Aorta (tissue), 5 donors: ENCODE data around the gene PHACTR1. TPM values are rescaled to one million over a fixed set of nuclear protein-coding genes. Genes with fewer than 3 reads are reported as not detected.

Experiments used
- ATAC-seq: fragments of 200-7000 bp; cut with Tn5 transposase; one replicate; pipeline ENCODE4 v1.9.1; 2022; ENCODE audit warnings: moderate library complexity; ENCODE audit not compliant: low FRiP score
- DNase-seq, 2 donors: peaks; one replicate each; pipeline ENCODE4 v3.0.0-alpha.2; 2020
- H3K27ac ChIP-seq, 2 donors: one replicate each; pipeline ENCODE4 v1.5.1; 2013; ENCODE audit warnings: low read length in 2 of 2, mild to moderate bottlenecking in 2 of 2, moderate library complexity in 2 of 2, control low read depth in 1 of 2, inconsistent platforms in 1 of 2, low read depth in 1 of 2
- H3K27me3 ChIP-seq, 2 donors: one replicate each; pipeline ENCODE4 v1.6.1; 2013; ENCODE audit warnings: control low read depth in 1 of 2, low read length in 1 of 2, mild to moderate bottlenecking in 1 of 2, moderate library complexity in 1 of 2; ENCODE audit not compliant: insufficient read depth in 2 of 2, control insufficient read depth in 1 of 2
- H3K36me3 ChIP-seq, 2 donors: one replicate each; pipeline ENCODE4 v1.6.1; 2013; ENCODE audit warnings: control low read depth in 1 of 2, low read length in 1 of 2, mild to moderate bottlenecking in 1 of 2; ENCODE audit not compliant: insufficient read depth in 2 of 2, control insufficient read depth in 1 of 2
- H3K4me1 ChIP-seq, 2 donors: one replicate each; pipeline ENCODE4 v1.6.1; 2013; ENCODE audit warnings: low read length in 2 of 2, control low read depth in 1 of 2, mild to moderate bottlenecking in 1 of 2, moderate library complexity in 1 of 2; ENCODE audit not compliant: insufficient read depth in 2 of 2, control insufficient read depth in 1 of 2
- H3K4me3 ChIP-seq, 2 donors: one replicate each; pipeline ENCODE4 v1.5.1; 2013; ENCODE audit warnings: low read length in 2 of 2, control low read depth in 1 of 2, mild to moderate bottlenecking in 1 of 2
- H3K9me3 ChIP-seq: one replicate; pipeline ENCODE4 v1.6.1; 2013; ENCODE audit warnings: mild to moderate bottlenecking, low read length; ENCODE audit not compliant: control insufficient read depth
- WGBS, 2 donors: extraction: QIAGEN DNeasy Blood & Tissue Kit; methylation state at CpG; one replicate each; pipeline ENCODE4 v1.1.7; 2013; 5-methylcytosine and 5-hydroxymethylcytosine counted together
- intact Hi-C, 2 donors: fragments of 100-400 bp; cut with DNase I; formaldehyde crosslinking; loops; one replicate each; pipeline versions ENCODE4 v1.14.2 to v1.15.0; 2022
- polyA plus RNA-seq, 2 donors: library from polyadenylated mRNA; stranded (reverse); fragments of 200-250 nt; gene quantifications; one replicate each; pipeline ENCODE4 v1.2.3, GENCODE V29; 2013
- total RNA-seq, 2 donors: library from RNA; stranded (reverse); fragmentation: NEBNext Ultra II Directional; extraction: Animal tissue kit (Norgen Biotek cat#: 25700); gene quantifications; one replicate each; pipeline ENCODE4 v1.2.1, GENCODE V29; 2021
- donor health status: healthy with polysubstance abuse.
- donor health status: Bipolar disorder and iron deficiency.
- donor health status: DM: no; HTN: no; CAD: no.
- donor health status: DM: no; HTN: no; CAD: no.
- donor health status: DM: yes; HTN: yes; CAD: no.

PHACTR1 gene
- total and polyA plus RNA-seq, 4 donors, result 3.2 to 89.4 (median 20.1) TPM

DNA sequence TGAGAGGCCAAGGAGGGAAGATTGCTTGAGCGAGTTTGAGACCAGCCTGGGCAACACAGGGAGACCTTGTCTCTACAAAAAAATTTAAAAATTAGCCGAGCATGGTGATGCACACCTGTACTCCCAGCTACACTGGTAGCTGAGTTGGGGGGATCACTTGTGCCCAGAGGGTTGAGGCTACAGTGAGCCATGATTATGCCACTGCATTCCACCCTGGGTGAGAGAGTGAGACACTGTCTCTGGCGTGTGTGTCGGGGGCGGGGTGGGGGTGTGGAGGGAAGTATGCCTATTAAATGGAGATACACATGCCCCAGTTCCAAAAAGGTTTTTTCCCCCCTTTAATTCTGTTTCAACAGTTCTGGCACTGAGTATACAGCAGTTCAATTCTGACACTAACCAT, 388.6 kb downstream of the PHACTR1 start:
- 92 to 93% methylated on average over 5 of the region's 5 CpGs for WGBS, 2 donors
- intact Hi-C loops, result no loop called here

DNA sequence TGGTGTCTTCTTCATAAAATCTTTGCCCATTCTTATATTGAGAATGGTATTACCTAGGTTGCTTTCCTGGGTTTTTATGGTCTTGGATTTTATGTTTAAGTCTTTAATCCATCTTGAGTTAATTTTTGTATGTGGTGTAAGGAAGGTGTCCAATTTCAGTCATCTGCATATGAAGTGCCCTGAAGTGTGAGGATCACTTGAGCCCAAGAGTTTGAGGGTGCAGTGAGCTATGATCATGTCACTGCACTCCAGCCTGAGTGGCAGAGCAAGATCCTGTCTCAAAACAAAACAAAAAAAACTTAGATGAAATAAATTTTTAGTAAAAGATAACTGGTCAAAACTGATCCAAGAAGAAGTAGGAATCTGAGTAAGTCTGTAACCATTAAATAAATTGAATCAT, 396.4 kb downstream of the PHACTR1 start:
- intact Hi-C loops, result no loop called here
- no peaks in the 10 kb centered on the region for H3K27me3 ChIP-seq
- ATAC-seq (no peak), DNase-seq (no peak)
- H3K9me3 ChIP-seq, result no peaks in the 10 kb centered on the region
- no peaks in the 10 kb centered on the region for H3K36me3 ChIP-seq
- no peak overlapping the region for H3K4me3 ChIP-seq
- H3K4me1 ChIP-seq, result peaks cover 4 to 10% of the 10 kb centered on the region in 2 donors
- H3K27ac ChIP-seq, result no peak overlapping the region

More for the DNA sequence above, 388.6 kb downstream of the PHACTR1 start:
- DNase-seq, result no peak
- Histone ChIP-seq H3K4me1 (peaks cover 2 to 12% of the 10 kb centered on the region in 2 donors), H3K4me3 (no peak overlapping the region), H3K36me3 (no peaks in the 10 kb centered on the region), H3K27me3 (no peaks in the 10 kb centered on the region), H3K27ac (no peak overlapping the region), H3K9me3 (no peaks in the 10 kb centered on the region)
- ATAC-seq, result no peak

DNA sequence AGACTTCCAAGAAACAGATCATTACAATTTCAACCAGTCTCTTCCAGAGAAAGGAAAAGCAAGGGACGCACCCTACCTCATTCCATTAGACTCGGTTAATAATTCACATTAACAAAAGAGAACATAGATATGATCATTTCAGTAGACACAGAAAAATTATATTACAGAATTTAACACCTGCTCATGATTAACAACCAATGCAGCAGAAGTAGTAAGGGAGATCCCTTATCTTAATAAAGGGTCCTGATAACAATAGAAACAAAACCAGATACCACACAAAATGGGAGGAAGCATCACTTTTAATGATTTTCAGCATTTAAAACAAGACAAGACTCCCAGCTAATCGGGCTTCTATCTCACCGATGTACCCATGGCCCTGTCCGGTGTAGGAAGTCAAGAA, 396.8 kb downstream of the PHACTR1 start:
- ATAC-seq, result no peak
- WGBS, 2 donors, result 90% methylated on average over 5 of the region's 5 CpGs
- Histone ChIP-seq H3K27ac (no peak overlapping the region), H3K9me3 (no peaks in the 10 kb centered on the region), H3K4me1 (peaks cover 4 to 10% of the 10 kb centered on the region in 2 donors), H3K36me3 (no peaks in the 10 kb centered on the region), H3K4me3 (no peak overlapping the region), H3K27me3 (no peaks in the 10 kb centered on the region)
- DNase-seq, result no peak
- intact Hi-C loops, result no loop called here

DNA sequence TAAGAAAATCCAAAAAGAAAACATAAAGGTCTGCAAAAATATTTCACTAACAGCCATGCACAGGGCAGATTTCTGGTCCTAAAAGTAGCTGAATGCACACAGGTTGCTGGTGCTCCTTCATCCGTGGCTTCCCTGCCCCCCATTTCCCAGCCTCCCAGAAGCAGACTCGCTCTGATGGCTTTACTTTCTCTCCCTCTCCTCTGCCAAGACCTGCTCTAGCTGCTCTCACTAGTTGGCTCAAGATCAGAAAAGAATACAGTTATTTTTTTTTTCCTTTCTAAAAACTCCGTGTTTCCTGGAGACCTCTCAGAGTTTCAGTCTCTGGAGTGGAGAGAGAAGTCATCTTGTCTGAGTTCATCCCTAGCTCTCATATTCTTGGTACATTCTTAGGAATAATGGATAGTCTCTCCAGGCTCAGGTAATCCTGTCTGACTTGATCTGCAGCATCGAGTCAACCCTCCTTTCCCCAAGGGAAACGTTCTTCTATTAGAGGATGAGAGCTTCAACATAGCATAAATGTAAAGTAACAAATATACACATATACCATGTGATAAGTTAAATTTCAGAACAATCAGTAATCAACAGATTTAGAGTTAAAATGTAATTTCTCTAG, 397.5 kb downstream of the PHACTR1 start:
- H3K27me3 ChIP-seq, result no peaks in the 10 kb centered on the region
- H3K4me3 ChIP-seq, result peak overlapping the region; percentile 26 to 36
- H3K4me1 ChIP-seq, result peaks cover 4 to 10% of the 10 kb centered on the region in 2 donors
- no peak overlapping the region for H3K27ac ChIP-seq
- WGBS, 2 donors, result 8 to 11% methylated on average over 5 of the region's 5 CpGs
- H3K9me3 ChIP-seq, result no peaks in the 10 kb centered on the region
- peak; percentile 41 for ATAC-seq
- H3K36me3 ChIP-seq, result no peaks in the 10 kb centered on the region
- intact Hi-C loops, result no loop called here
- DNase-seq, result no peak

DNA sequence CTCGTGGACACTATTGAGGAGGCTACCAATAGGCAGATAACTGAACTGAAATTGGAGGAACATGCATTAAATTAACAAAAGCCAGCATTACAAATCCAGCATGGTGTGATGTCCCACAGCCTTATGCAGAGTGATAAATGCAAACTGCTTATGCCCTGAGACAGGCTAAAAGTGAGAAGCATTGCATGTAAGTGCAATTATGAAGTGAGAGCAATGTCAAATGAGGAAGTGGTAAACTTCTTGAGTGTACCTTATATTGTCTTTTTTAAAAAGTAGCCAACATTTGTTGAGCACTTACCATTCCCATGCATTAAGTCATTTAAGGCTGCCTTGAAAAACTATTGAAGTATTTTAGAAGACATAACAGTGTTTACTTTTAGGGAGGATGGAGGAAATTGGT, 399.6 kb downstream of the PHACTR1 start:
- no peaks in the 10 kb centered on the region for H3K9me3 ChIP-seq
- intact Hi-C loops, result no loop called here
- peaks cover 4 to 10% of the 10 kb centered on the region in 2 donors for H3K4me1 ChIP-seq
- H3K36me3 ChIP-seq, result no peaks in the 10 kb centered on the region
- 81 to 93% methylated on average over 1 of the region's 1 CpG for WGBS, 2 donors
- no peak overlapping the region for H3K27ac ChIP-seq
- DNase-seq, result no peak
- no peaks in the 10 kb centered on the region for H3K27me3 ChIP-seq
- no peak overlapping the region for H3K4me3 ChIP-seq
- ATAC-seq, result no peak

DNA sequence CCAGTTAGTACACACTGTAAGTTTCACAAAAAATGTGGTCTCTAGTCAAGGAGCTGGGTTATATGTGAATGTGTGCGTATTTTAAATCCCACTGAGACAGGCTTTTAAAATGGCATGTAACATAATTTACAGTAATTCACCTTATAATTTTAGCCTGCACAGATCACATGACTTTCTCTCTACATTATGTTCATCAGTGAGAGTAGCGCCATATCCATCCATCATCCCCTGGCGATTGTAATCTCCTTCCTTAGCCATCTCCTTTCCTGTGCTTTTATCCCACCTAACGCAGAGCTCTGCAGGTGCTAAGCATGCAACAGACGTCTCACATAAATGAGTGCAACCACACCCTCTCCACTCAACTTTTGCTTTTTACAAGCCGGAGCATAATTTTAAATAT, 401.0 kb downstream of the PHACTR1 start:
- WGBS, 2 donors, result 71 to 73% methylated on average over 6 of the region's 6 CpGs
- intact Hi-C loops, result no loop called here

DNA sequence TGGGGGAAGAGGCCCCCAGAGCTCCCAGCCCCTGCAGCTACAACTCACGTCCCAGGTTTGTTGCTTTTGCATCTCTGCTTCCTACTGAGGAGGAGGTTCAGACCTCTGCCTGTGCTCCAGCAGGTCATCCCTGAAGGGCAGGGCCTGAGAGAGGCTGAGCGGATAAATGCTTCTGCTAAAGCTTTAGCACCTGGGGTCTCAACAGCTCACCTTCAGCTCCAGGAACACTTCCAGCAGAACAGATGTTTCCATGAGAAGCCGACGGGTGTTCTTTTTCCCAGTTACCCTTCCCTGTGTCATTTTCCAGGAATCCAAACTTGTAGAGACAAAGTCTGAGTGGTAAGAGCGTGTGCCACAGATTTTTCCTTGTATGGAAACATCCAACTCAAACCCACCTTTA, 403.0 kb downstream of the PHACTR1 start:
- no peaks in the 10 kb centered on the region for H3K27me3 ChIP-seq
- H3K9me3 ChIP-seq, result no peaks in the 10 kb centered on the region
- DNase-seq (no peak), ATAC-seq (no peak)
- WGBS, 2 donors, result 59 to 80% methylated on average over 5 of the region's 5 CpGs
- H3K4me3 ChIP-seq, result no peak overlapping the region
- H3K27ac ChIP-seq, result no peak overlapping the region
- no peaks in the 10 kb centered on the region for H3K36me3 ChIP-seq
- peaks cover 2 to 10% of the 10 kb centered on the region in 2 donors for H3K4me1 ChIP-seq
- intact Hi-C loops, result no loop called here

More for the DNA sequence above, 401.0 kb downstream of the PHACTR1 start:
- H3K27ac ChIP-seq, result no peak overlapping the region
- no peaks in the 10 kb centered on the region for H3K9me3 ChIP-seq
- ATAC-seq (no peak), DNase-seq (no peak)
- H3K27me3 ChIP-seq, result no peaks in the 10 kb centered on the region
- H3K4me1 ChIP-seq, result peaks cover 4 to 10% of the 10 kb centered on the region in 2 donors
- H3K4me3 ChIP-seq, result no peak overlapping the region
- no peaks in the 10 kb centered on the region for H3K36me3 ChIP-seq

DNA sequence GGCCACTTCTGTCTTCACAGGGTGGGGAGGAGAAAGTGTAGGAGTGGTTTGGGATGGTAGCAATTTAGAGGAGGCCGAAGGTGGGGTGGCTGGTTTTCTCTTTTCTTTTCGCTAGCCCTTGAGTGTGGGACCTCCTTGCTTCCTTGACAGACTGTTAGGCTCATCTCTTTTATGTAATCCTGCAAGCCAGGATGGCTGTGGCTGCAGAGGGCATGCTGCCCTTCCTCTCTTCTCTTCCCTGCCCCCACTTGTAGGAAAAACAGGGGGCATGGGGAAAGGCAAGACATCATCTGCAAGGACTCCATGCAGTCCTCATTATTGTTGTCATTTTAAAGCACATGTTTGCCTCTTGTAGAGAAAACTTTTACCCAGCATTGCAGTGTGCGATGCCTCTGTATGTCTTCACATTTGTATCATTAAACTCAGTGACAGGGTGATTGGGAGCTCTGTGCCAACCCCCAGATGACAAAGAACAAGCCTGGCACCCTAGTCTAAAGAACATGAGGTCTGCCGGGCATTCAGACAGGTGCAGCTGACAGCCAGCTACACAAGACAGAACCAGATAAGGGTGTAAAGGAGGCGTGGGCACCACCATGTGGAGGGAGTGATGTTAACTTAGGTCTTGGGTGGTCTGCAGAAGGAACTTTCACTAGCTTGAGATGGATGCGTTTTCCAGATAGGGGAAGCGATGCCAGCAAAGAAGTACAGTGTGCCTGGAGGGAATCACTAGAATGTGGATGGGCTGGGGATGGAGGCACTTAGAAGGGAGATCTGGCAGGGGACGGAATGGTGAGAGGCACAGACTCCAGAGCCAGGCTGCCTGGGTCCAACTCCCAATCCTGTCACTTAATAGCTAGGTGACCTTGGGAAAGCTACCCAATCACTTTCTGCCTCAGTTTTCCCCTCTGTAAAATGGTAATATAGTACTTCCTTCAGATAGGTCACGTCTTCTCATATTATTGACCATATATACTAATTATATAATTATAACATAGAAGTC, 404.2 kb downstream of the PHACTR1 start:
- ATAC-seq (no peak), DNase-seq (no peak)
- WGBS, 2 donors, result 55 to 59% methylated on average over 9 of the region's 9 CpGs
- H3K27me3 ChIP-seq, result no peaks in the 10 kb centered on the region
- no peaks in the 10 kb centered on the region for H3K9me3 ChIP-seq
- intact Hi-C loops, result no loop called here
- H3K4me3 ChIP-seq, result no peak overlapping the region
- H3K36me3 ChIP-seq, result no peaks in the 10 kb centered on the region
- H3K4me1 ChIP-seq, result peaks cover 0 to 4% of the 10 kb centered on the region in 2 donors
- H3K27ac ChIP-seq, result no peak overlapping the region
